Stimulated activated CD4-positive, alpha-beta T cell treated with anti-CD3 and anti-CD28 coated beads, Interleukin-12 subunit alpha, Interleukin-12 subunit beta, amount 100 ng/mL, for 48 hours (primary cell): Measurements from ENCODE around the gene PDE1A.

Experiments
- DNase-seq, 3 donors: peaks; one replicate each; pipeline ENCODE4 v3.0.0-alpha.2; 2020; ENCODE audit warnings: low read depth in 2 of 3, low spot score in 1 of 3

PDE1A gene

GRCh38 chr2:182426918-182427240 is at the start of gene PDE1A:
TSS of gene PDE1A (minus strand) at chr2:182427036.
- no peak for DNase-seq

- DNase-seq = no peak
Observed at GRCh38 chr2:182473635-182474034, 46.8 kb upstream of the PDE1A start.

GRCh38 chr2:182463760-182464159 is 36.9 kb upstream of the PDE1A start:
- DNase-seq = no peak

GRCh38 chr2:182456784-182457183 is 29.9 kb upstream of the PDE1A start:
- no peak for DNase-seq

- DNase-seq = no peak
Observed at GRCh38 chr2:182452456-182452990, 25.7 kb upstream of the PDE1A start.

- no peak for DNase-seq
Observed at GRCh38 chr2:182448371-182448770, 21.5 kb upstream of the PDE1A start.

GRCh38 chr2:182447863-182448262 is 21.0 kb upstream of the PDE1A start:
- DNase-seq = no peak

GRCh38 chr2:182447163-182447562 is 20.3 kb upstream of the PDE1A start:
- DNase-seq = no peak

GRCh38 chr2:182446087-182446486 is 19.3 kb upstream of the PDE1A start:
- DNase-seq = no peak

GRCh38 chr2:182445391-182445965 is 18.6 kb upstream of the PDE1A start:
- DNase-seq = no peak

- DNase-seq = no peak
Observed at GRCh38 chr2:182444806-182445205, 18.0 kb upstream of the PDE1A start.

GRCh38 chr2:182444170-182444569 is 17.3 kb upstream of the PDE1A start:
- no peak for DNase-seq

- no peak for DNase-seq
Observed at GRCh38 chr2:182436252-182436651, 9.4 kb upstream of the PDE1A start.

- no peak for DNase-seq
Observed at GRCh38 chr2:182435754-182436153, 8.9 kb upstream of the PDE1A start.

GRCh38 chr2:182432051-182432450 is 5.2 kb upstream of the PDE1A start:
- no peak for DNase-seq

- no peak for DNase-seq
Observed at GRCh38 chr2:182428476-182428875, 1.6 kb upstream of the PDE1A start.

GRCh38 chr2:182426082-182426917 is 536 bp downstream of the PDE1A start:
- DNase-seq = no peak

- no peak for DNase-seq
Observed at GRCh38 chr2:182422864-182423263, 4.0 kb downstream of the PDE1A start.

GRCh38 chr2:182420669-182421068 is 6.2 kb downstream of the PDE1A start:
- no peak for DNase-seq

GRCh38 chr2:182416861-182417260 is 10.0 kb downstream of the PDE1A start:
- no peak for DNase-seq

- DNase-seq = no peak
Observed at GRCh38 chr2:182416191-182416590, 10.6 kb downstream of the PDE1A start.

- DNase-seq = no peak
Observed at GRCh38 chr2:182415771-182416170, 11.1 kb downstream of the PDE1A start.

GRCh38 chr2:182412858-182413257 is 14.0 kb downstream of the PDE1A start:
- no peak for DNase-seq
